A549 (cell line): ENCODE measurements around the gene POLR2J3.
"Not testable (repeated sequence)": the region's sequence is repeated elsewhere in the genome, so short reads cannot be mapped to it uniquely, and the experiment has no call there.

ENCODE experiments used
- CTCF ChIP-seq: fragments of >200 bp; sonication (Bioruptor Twin); formaldehyde crosslinking; IDR thresholded peaks from 3 replicates; pipeline ENCODE4 v1.5.1; 2016
- EP300 ChIP-seq, 2 experiments: fragments of >200 bp; sonication (Bioruptor Twin); formaldehyde crosslinking; IDR thresholded peaks; 2 replicates in 1 of 2; 3 replicates in 1 of 2; pipeline ENCODE4 v1.6.1; 2016 to 2017
- ESRRA ChIP-seq: fragments of 150-350 bp; IDR thresholded peaks from 2 replicates; pipeline ENCODE4 v1.6.1; 2014; ENCODE audit warnings: mild to moderate bottlenecking, low read length, borderline replicate concordance
- KDM1A ChIP-seq: fragments of 200-600 bp; sonication (generic); IDR thresholded peaks from 2 replicates; pipeline ENCODE4 v1.6.1; 2016; ENCODE audit warnings: low read depth, mild to moderate bottlenecking
- RFX5 ChIP-seq: fragments of 450-650 bp; IDR thresholded peaks from 2 replicates; pipeline ENCODE4 v1.7.1; 2014; ENCODE audit warnings: antibody characterized with exemption, mild to moderate bottlenecking, moderate library complexity
- ZSCAN20 ChIP-seq: fragments of 250-450 bp; sonication (Bioruptor Pico); IDR thresholded peaks from 2 replicates; pipeline ENCODE4 v1.8.0; 2022; ENCODE audit warnings: mild to moderate bottlenecking, moderate library complexity

GRCh38 chr7:102611675-102612325, 39.4 kb upstream of the POLR2J3 start:
- TF ChIP-seq CTCF; ESRRA; KDM1A; EP300 (IDR thresholded peaks at IDR 0.05); RFX5; ZSCAN20 (CRISPR knock-in tag): not testable (repeated sequence)
